Kidney (tissue), 14 donors: ENCODE measurements around the gene ROR2. TPM values are rescaled to one million over a fixed set of nuclear protein-coding genes. Genes with fewer than 3 reads are reported as not detected.

Experiments
- DNase-seq, 5 donors: peaks; one replicate each; pipeline ENCODE4 v3.0.0-alpha.2; 2013 to 2020
- FAIRE-seq: peaks from 2 replicates; lab custom pipeline; 2012; peaks lifted over from hg19 to GRCh38; lab: Jason Lieb, UNC
- H3K27ac ChIP-seq, 2 donors: one replicate each; pipeline ENCODE4 v1.7.0; 2013; ENCODE audit warnings: low read depth in 2 of 2, low read length in 2 of 2, inconsistent platforms in 1 of 2
- H3K27me3 ChIP-seq: one replicate; pipeline ENCODE4 v1.7.1; 2013; ENCODE audit warnings: low read length, inconsistent platforms; ENCODE audit not compliant: control insufficient read depth, insufficient read depth
- H3K36me3 ChIP-seq, 3 donors: one replicate each; pipeline versions ENCODE4 v1.7.0 to v1.7.1; 2013; ENCODE audit warnings: low read length in 3 of 3, control low read depth in 1 of 3, inconsistent platforms in 1 of 3; ENCODE audit not compliant: insufficient read depth in 3 of 3, control insufficient read depth in 2 of 3
- H3K4me1 ChIP-seq, 3 donors: one replicate each; pipeline versions ENCODE4 v1.7.0 to v1.7.1; 2013; ENCODE audit warnings: low read length in 3 of 3, inconsistent platforms in 1 of 3, low read depth in 1 of 3; ENCODE audit not compliant: control insufficient read depth in 2 of 3, insufficient read depth in 2 of 3
- H3K4me3 ChIP-seq, 3 donors: one replicate each; pipeline versions ENCODE4 v1.7.0 to v1.8.1; 2013; ENCODE audit warnings: low read length in 3 of 3, control low read depth in 1 of 3, inconsistent platforms in 1 of 3
- H3K9ac ChIP-seq, 3 donors: one replicate each; pipeline versions ENCODE4 v1.7.0 to v1.7.1; 2013; ENCODE audit warnings: low read length in 3 of 3, control low read depth in 1 of 3, inconsistent platforms in 1 of 3
- H3K9me3 ChIP-seq, 3 donors: one replicate each; pipeline versions ENCODE4 v1.7.0 to v1.7.1; 2013; ENCODE audit warnings: low read length in 3 of 3, control low read depth in 1 of 3, inconsistent platforms in 1 of 3; ENCODE audit not compliant: control insufficient read depth in 2 of 3, insufficient read depth in 1 of 3
- intact Hi-C: fragments of 100-400 bp; cut with DNase I; formaldehyde crosslinking; loops from one replicate; pipeline ENCODE4 v1.11.1; 2022
- polyA plus RNA-seq: library from polyadenylated mRNA; stranded (reverse); fragments of 350-450 nt; fragmentation: Illumina TruSeq; extraction: RNeasy Lipid Tissue Mini Kit (QIAGEN cat#74804); gene quantifications from one replicate; pipeline ENCODE4 v1.2.3, GENCODE V29; 2014; ENCODE audit warnings: low read depth, low replicate concordance; ENCODE audit not compliant: insufficient read depth
- total RNA-seq: library from RNA; stranded (reverse); fragmentation: NEBNext Ultra II Directional; extraction: Animal tissue kit (Norgen Biotek cat#: 25700); gene quantifications from one replicate; pipeline ENCODE4 v1.2.1, GENCODE V29; 2021
- TF ChIP-seq, protein P1 (sequence below): IDR thresholded peaks from 3 replicates; pipeline ENCODE4 v1.5.1; 2012; ENCODE audit warnings: mild to moderate bottlenecking, moderate library complexity, borderline replicate concordance; ENCODE audit not compliant: insufficient read depth; ENCODE audit errors: extremely low read depth
- donor health status: control.
- donor health status: control.
- donor health status: control.
- donor health status: control.
- donor health status: control.
- donor health status: DM: yes; HTN: yes; CAD: no.
- donor health status: Normal renal cell carcinoma (clear cell type).

The ROR2 gene
- total and polyA plus RNA-seq, 2 donors from 2014 or later, result 1.5 to 5.7 TPM

DNA sequence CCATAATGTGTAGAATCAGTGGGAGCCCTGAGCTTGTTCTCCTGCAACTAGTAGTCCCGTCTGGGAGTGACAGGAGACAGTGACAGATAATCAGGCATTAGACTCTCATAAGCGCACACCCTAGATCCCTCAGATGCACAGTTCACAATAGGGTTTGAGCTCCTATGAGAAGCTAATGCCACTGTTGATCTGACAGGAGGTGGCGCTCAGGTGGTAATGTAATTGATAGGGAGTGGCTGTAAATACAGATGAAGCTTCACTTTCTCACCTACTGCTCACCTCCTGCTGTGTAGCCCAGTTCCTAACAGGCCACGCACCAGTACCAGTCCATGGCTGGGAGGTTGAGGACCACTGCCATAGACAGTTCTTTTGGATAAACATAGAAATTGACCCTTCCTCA, 188.7 kb downstream of the ROR2 start:
- FAIRE-seq (no peak), DNase-seq (no peak)
- Histone ChIP-seq H3K27ac (no peak overlapping the region), H3K9ac (no peak overlapping the region), H3K4me1 (no peaks in the 10 kb centered on the region), H3K27me3 (no peaks in the 10 kb centered on the region), H3K4me3 (no peak overlapping the region), H3K36me3 (no peaks in the 10 kb centered on the region), H3K9me3 (peaks cover 0 to 6% (median 0%) of the 10 kb centered on the region in 3 donors)
- TF ChIP-seq, protein P1, sequence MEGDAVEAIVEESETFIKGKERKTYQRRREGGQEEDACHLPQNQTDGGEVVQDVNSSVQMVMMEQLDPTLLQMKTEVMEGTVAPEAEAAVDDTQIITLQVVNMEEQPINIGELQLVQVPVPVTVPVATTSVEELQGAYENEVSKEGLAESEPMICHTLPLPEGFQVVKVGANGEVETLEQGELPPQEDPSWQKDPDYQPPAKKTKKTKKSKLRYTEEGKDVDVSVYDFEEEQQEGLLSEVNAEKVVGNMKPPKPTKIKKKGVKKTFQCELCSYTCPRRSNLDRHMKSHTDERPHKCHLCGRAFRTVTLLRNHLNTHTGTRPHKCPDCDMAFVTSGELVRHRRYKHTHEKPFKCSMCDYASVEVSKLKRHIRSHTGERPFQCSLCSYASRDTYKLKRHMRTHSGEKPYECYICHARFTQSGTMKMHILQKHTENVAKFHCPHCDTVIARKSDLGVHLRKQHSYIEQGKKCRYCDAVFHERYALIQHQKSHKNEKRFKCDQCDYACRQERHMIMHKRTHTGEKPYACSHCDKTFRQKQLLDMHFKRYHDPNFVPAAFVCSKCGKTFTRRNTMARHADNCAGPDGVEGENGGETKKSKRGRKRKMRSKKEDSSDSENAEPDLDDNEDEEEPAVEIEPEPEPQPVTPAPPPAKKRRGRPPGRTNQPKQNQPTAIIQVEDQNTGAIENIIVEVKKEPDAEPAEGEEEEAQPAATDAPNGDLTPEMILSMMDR, result no peak
- intact Hi-C loops, result no loop called here

DNA sequence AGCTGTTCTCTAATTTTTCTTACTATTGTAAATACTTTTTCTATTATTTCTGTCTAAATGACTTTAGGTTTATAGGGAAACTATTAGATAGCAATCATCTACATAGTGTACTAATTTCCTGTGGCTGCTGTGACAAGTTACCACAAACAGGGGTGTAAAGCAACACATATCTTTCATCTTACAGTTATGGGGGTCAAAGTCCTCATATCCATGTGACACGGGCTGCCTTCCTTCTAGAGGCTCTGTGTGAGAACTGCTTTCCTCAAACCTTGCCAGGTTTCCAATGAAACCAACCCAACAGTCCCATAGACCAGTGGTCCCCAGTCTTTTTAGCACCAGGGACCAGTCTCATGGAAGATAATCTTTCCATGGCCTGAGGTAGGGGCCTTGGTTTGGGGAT, 189.1 kb downstream of the ROR2 start:
- Histone ChIP-seq H3K36me3 (no peaks in the 10 kb centered on the region), H3K9ac (no peak overlapping the region), H3K27ac (no peak overlapping the region), H3K27me3 (no peaks in the 10 kb centered on the region), H3K4me1 (no peaks in the 10 kb centered on the region), H3K9me3 (peaks cover 0 to 6% (median 0%) of the 10 kb centered on the region in 3 donors), H3K4me3 (no peak overlapping the region)
- FAIRE-seq (no peak), DNase-seq (no peak)
- intact Hi-C loops, result no loop called here
- TF ChIP-seq, protein P1, result no peak

DNA sequence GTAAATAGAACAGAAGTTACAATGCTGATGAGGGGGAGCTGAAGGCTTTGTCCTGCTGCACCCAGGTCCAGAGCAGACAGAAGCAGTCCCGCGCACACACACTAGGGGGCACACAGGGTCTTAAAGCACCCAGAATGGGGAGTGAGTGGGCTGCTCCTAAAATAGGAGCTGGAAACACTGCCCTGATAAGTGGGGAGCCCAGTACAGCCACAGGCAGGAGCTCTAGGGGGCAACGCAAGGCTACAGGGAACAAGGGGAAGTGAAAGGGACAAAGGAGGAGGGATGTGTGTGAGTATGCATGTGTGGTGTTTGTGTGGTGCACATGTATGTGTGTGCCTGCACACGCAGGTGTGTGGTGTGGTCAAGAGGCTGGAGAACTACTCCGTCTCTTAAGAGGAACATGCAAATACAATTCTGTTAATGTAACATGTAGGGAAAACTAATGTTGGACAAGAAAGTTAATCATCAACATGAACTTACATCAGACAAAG, 191.5 kb downstream of the ROR2 start:
- Histone ChIP-seq H3K36me3 (no peaks in the 10 kb centered on the region), H3K4me3 (no peak overlapping the region), H3K27me3 (no peaks in the 10 kb centered on the region), H3K9ac (no peak overlapping the region), H3K9me3 (peaks cover 0 to 3% (median 0%) of the 10 kb centered on the region in 3 donors), H3K4me1 (no peaks in the 10 kb centered on the region), H3K27ac (no peak overlapping the region)
- FAIRE-seq (no peak), DNase-seq (peak in 3 of 5 donors; percentile 60 to 69 (median 65))
- TF ChIP-seq, protein P1, result no peak
- intact Hi-C loops, result no loop called here

DNA sequence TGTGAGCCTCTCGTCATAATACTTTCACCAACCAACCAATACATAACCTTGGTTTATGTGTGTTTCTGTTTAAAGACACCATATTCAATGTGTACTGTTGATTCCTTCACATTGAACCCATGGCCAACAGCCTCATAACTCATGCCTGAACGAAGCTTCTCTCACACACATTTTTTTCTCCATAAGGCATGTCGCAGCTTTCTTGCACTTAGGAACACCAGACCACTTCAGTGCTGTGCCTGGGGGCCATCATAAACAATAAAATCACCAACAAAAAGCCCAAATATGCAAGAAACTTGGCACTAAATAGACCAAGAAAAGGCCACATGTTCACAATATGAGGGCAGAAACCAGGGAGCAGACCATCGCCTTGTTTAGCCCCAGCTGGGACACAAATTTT, 192.2 kb downstream of the ROR2 start:
- Histone ChIP-seq H3K36me3 (no peaks in the 10 kb centered on the region), H3K9me3 (peaks cover 0 to 3% (median 0%) of the 10 kb centered on the region in 3 donors), H3K4me3 (no peak overlapping the region), H3K27me3 (no peaks in the 10 kb centered on the region), H3K9ac (no peak overlapping the region), H3K4me1 (no peaks in the 10 kb centered on the region), H3K27ac (no peak overlapping the region)
- intact Hi-C loops, result no loop called here
- TF ChIP-seq, protein P1, result no peak
- DNase-seq (no peak), FAIRE-seq (no peak)
